VCaP (cell line): Measurements from ENCODE around the gene ATP2A3.

Experiments used
- H3K27ac ChIP-seq: fragments of 450-650 bp; 2 replicates; pipeline ENCODE4 v1.5.1; 2017
- CTCF ChIP-seq: fragments of 450-650 bp; conservative IDR thresholded peaks from 2 replicates; pipeline ENCODE4 v1.5.1; 2017; ENCODE audit warnings: mild to moderate bottlenecking, moderate library complexity

Gene ATP2A3

DNA sequence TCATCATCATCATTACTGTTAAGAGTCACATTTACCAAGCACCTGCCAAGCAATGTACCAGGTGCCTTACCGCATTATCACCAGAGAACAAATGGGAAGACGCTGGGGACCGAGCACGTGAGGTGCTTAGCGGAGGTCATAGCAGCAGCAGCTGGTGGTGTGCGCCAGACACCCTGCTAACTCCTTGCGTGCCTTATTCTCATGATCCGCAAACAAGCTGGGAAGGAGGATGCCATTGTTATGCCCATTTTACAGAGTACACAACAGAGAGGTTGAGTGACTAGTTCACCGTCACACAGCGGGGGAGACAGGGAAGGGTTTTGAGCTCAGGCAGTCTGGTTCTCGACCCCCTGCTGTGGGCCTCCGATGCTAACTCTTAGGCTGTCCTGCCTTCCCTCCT, 7.3 kb downstream of the ATP2A3 start:
- no peak for TF ChIP-seq CTCF
- H3K27ac ChIP-seq: no peak overlapping the region

DNA sequence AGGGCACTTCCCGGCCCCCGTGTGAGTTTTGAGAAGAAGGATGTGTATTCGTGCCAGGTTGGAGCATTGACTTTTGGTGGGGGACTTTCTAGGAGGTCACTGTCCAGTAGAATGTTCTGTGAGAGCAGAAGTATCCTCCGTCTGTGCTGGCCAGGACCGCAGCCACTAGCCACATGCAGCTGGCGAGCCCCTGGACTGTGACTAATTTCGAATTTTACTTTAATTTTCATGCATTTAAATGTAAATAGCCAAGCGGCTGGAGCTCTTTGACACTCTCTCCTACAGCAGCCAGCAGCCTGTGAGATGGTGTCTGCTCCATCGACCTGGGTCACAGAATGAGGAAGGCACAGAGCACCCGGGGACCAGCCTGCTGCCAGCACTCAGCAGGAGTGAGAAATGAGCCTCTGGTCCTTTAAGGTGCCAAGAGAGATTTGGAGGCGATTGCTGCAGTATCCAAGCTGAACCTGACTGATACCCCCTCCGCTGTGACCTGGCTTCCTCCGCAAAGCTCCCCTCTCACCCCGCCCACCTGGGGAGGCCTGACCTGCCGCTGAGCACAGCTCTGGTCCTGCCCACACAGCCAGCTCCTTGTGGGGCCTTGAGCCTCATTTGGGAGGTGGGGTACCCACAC, 7.8 kb downstream of the ATP2A3 start:
- no peak overlapping the region for H3K27ac ChIP-seq
- TF ChIP-seq CTCF: no peak

GRCh38 chr17:3955673-3955988, 8.6 kb downstream of the ATP2A3 start:
- peak overlapping the region; percentile 2; the same call in 1 of the 2 replicates for H3K27ac ChIP-seq
- no peak for TF ChIP-seq CTCF

- no peak for TF ChIP-seq CTCF
- peak overlapping the region; percentile 2; the same call in 1 of the 2 replicates for H3K27ac ChIP-seq
Observed at GRCh38 chr17:3954976-3955672, 9.1 kb downstream of the ATP2A3 start.

- no peak overlapping the region for H3K27ac ChIP-seq
- no peak for TF ChIP-seq CTCF
Observed at GRCh38 chr17:3954086-3954485, 10.2 kb downstream of the ATP2A3 start.

DNA sequence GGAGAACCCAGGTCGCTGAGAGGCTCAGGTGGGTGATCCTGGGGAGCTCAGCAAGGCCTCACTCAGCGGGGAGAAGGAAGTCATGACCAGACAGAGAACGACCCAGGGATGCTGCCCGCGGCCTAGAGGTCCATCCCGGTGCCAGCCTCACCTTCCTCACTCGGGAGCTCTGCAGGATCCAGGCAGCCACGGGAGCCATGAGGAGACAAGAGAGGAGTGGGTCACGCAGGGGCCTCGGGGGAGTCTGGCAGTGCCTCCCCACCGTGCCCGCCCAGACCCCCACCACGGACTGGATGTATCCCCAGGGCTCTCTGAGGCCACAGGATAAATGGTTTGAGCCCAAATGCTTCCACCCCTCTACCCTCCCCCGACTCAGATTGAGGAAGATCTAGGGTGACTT, 10.7 kb downstream of the ATP2A3 start:
- TF ChIP-seq CTCF: no peak
- H3K27ac ChIP-seq: no peak overlapping the region

DNA sequence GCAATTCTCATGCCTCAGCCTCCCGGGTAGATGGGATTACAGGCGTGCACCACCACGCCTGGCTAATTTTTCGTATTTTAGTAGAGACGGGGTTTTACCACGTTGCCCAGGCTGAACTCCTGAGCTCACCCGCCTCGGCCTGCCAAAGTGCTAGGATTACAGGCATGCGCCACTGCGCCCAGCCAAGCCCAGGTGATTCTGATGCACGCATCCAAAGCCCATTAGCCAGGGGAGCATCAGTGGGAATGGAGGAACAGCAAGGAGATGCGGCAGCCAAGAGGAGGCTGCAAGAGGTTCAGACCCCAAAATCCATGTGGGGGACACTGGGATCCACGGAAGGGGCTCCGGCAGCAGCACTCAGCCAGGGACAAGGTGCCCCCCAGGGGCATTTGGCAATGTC, 12.1 kb downstream of the ATP2A3 start:
- no peak overlapping the region for H3K27ac ChIP-seq
- TF ChIP-seq CTCF: no peak
